GM18526 (cell line): ENCODE data around the gene CIB2.

ENCODE experiments used
- POLR2A ChIP-seq: IDR thresholded peaks from 3 replicates; pipeline ENCODE4 v1.6.1; 2011; ENCODE audit not compliant: insufficient read length; ENCODE audit errors: extremely low read depth

Gene CIB2

GRCh38 chr15:78103406-78104118, 27.7 kb downstream of the CIB2 start:
- TF ChIP-seq POLR2A = no peak

- TF ChIP-seq POLR2A = no peak
Measured at GRCh38 chr15:78102741-78103140, 28.5 kb downstream of the CIB2 start.

DNA sequence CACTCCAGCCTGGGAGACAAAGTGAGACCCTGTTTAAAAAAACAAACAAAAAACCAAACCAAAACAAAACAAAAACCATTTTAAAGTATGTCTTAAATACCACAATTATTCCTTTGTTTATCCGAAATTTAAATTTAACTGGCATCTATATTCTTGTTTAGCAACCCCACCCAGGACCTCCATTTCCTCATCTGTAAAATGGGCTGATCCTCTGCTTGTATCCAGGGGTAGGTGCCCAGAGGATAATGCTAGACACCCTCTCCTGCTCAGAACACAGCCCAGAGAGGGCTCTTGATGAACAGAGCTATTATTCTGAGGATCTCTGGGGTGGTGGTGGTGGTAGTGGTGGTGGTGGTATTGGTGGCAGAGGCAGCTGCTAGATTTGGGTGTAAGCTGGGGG, 29.0 kb downstream of the CIB2 start:
- TF ChIP-seq POLR2A = no peak

DNA sequence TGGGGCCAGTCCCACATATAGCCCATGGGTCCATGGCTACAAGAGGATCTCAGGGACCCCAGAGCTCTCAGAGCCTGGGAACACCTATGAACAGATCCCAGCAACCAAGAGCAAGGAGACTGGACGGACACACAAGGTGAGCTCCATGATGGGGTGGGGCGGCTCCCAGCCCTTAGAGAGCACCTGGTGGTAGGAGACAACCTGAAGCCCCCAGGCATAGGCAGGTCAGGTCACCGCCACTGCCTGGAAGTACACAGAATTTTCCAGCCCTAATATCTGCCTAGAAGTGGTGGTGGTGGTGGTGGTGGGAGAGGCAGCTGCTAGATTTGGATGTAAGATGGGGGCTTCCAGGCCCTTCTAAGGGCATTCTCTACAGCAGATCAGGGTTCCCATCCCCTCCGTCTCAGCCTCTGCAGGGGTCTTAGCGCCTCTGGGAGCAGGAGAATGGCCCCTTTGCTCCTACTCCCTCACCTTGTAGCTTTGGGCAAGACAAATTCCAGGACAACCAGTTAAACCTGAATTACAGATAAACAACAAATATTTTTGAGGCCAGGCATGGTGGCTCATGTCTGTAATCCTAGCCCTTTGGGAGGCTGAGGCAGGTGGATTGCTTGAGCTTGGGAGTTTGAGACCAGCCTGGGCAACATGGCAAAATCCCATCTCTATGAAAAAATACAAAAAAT, 29.7 kb downstream of the CIB2 start:
- no peak for TF ChIP-seq POLR2A

GRCh38 chr15:78100886-78101285, 30.4 kb downstream of the CIB2 start:
- TF ChIP-seq POLR2A = no peak

DNA sequence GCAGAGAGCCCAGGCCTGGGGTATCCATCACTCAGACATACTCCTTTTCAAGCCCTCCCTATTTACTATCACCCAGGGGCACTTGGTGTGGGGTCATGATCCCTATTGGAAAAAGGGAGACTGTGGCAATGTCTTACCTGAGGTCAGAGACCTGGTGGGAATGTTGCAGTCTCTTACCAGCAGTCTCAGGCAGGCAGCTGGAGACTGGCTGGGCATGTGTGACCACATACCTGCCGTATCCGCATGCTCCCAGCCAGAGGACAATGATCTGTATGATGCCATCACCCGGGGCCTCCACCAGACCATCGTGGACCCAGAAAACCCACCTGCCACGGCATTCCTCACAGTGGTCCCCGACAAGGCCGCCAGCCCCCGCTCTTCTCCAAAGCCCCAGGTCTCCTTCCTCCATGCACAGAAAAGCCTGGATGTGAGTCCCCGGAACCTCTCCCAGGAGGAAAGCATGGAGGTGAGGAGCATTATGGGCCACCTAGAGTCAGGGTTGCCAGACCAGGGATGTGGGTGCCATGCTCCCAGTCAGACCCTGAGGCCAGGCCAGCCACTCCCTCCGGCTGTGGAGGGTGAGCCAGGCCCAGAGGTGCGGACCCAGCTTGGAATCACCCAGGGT, 33.0 kb downstream of the CIB2 start:
- no peak for TF ChIP-seq POLR2A

DNA sequence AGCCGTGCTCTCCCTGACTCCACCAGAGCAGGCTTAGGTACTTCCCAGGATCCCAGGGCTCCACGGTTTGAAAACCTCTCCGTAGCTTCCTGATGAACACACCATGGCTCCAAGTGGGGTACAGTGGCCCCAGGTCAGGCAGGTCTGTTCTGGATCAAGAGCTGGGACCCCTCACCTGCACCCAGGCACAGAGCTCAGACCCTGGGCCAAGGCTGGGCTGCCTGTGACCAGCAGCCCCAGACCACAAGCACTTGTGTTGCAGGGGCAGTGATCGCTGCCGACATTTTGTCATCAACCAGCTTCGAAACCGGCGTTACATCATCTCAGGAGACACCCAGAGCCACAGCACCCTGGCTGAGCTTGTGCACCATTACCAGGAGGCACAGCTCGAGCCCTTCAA, 33.6 kb downstream of the CIB2 start:
- no peak for TF ChIP-seq POLR2A

- no peak for TF ChIP-seq POLR2A
Measured at GRCh38 chr15:78093242-78094020, 37.8 kb downstream of the CIB2 start.

- TF ChIP-seq POLR2A = no peak
Measured at GRCh38 chr15:78092261-78093041, 38.8 kb downstream of the CIB2 start, which contains the start of gene SH2D7. SH2D7 (plus strand) TSS chr15:78092561; CDS start chr15:78092585, 24 bp downstream.

- no peak for TF ChIP-seq POLR2A
Measured at GRCh38 chr15:78090422-78091063, 40.7 kb downstream of the CIB2 start.

- no peak for TF ChIP-seq POLR2A
Measured at GRCh38 chr15:78088773-78089080, 42.5 kb downstream of the CIB2 start.

DNA sequence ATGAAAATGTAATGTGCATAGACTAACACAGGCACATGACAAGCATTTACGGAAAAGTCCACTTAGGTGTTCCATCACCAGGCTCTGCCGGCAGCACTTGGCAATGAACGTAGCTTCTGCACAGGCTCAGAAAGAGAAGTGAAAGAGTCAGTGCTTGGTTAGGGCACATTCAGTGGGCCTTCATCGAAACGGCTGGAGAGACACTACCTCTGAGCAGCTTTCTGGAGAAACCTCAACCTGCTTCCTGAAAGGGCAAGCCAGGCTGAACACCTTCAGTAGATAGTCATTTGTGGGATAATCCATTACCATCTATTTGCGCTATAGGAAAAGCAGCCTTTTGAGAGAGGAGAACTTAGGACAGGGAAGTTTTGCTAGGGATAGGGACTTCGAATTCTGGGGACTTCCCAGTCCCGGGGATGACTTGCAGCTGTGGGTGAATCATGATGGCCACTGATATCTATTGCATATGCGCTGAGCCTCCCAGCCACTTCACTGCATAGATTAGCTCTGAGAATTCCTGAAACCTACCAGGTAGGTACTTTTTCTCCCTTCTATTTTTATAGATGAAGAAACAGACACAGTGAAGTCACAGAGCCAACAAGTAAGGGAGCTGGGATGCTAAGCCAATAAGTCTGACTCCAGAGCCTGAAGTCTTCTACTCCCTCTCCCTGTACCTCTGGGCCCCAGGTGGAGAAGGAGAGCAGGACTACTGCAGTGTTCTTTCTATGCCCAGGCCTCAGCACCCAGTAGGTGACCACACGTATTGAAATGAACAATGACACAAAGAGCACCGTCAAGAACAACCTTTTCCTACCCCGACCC, 43.1 kb downstream of the CIB2 start:
- TF ChIP-seq POLR2A = no peak

GRCh38 chr15:78085928-78086327, 45.3 kb downstream of the CIB2 start:
- no peak for TF ChIP-seq POLR2A

DNA sequence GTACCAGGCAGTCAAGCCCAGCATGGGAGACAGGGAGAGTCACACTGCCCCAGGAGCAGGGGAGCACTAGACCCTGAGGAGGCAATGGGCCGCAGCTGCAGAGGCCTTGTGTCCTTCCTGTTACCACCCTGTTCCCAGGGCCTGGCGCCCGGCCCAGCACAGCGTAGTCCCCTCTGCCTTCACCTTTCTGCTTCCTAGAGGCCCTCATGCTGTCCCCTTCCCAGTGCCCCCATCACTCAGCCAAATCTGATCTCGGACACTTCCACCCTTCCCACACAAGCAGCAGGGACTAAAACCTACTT, 46.8 kb downstream of the CIB2 start:
- no peak for TF ChIP-seq POLR2A
